Measurements from ENCODE around the gene AMIGO2. TPM values are rescaled to one million over a fixed set of nuclear protein-coding genes. Genes with fewer than 3 reads are reported as not detected.

AMIGO2 gene
- total RNA-seq, 1 experiment from 2014 or later: 19.3 TPM

DNA sequence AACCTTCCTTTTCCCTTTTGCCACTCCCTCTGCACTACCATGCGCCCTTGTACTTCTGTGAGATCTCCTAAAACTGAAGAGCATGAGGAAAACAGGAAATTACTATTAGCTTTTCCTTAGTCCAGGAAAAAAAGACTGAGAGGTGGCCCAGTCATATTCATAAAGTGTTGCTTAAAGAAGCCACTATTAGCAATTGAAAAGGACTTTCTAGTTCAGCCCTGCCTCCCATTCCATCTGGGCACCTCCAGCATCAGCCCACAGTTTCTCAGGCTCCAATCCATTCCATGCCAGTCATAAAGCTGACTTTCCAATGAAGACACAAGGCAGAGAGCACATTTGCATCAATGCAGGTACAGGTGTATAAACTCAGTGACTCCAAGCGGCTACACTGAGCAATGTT, 19.9 kb upstream of the AMIGO2 start:
- no peak overlapping the region for H3K4me2 ChIP-seq (ENCODE audit: low read length)
- TF ChIP-seq EZH2phosphoT487 (IDR thresholded peaks at IDR 0.05; ENCODE audit: borderline replicate concordance, low read length) (no peak), EZH2 (IDR thresholded peaks at IDR 0.05; ENCODE audit: low read length, unreplicated experiment) (no peak)
- TF ChIP-seq, protein P1, sequence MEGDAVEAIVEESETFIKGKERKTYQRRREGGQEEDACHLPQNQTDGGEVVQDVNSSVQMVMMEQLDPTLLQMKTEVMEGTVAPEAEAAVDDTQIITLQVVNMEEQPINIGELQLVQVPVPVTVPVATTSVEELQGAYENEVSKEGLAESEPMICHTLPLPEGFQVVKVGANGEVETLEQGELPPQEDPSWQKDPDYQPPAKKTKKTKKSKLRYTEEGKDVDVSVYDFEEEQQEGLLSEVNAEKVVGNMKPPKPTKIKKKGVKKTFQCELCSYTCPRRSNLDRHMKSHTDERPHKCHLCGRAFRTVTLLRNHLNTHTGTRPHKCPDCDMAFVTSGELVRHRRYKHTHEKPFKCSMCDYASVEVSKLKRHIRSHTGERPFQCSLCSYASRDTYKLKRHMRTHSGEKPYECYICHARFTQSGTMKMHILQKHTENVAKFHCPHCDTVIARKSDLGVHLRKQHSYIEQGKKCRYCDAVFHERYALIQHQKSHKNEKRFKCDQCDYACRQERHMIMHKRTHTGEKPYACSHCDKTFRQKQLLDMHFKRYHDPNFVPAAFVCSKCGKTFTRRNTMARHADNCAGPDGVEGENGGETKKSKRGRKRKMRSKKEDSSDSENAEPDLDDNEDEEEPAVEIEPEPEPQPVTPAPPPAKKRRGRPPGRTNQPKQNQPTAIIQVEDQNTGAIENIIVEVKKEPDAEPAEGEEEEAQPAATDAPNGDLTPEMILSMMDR (conservative IDR thresholded peaks at IDR 0.05; ENCODE audit: low read depth, low read length): no peak

DNA sequence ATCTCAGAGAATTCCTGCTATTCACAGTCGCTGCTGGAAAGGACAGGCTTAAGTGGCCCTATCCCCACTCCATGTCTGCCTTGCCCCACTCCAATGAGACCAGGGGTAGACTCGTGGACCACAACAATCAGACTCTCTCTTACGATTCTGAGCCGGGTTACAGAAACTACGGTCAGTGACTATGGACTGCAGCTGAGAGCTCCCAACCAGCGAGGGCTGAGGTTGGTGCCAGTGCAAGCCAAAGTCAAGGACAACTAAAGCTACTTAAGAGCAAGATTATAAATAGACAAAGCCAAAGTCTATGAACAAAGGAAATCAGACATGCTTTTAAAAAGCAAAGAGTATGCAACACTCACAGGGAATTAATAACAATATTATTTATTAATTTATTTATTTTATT, 18.3 kb upstream of the AMIGO2 start:
- Histone ChIP-seq H3K27ac (ENCODE audit: low read length) (0 out of 2 replicates have a peak overlapping the region, but pooled peaks have one; percentile 22), H3K4me1 (ENCODE audit: insufficient read depth, low read length) (peaks cover 58% of the 10 kb centered on the region), H2AFZ (ENCODE audit: low read length) (peak overlapping the region; percentile 17; the same call in 1 of the 2 replicates), H3K9me2 (replicated peaks; ENCODE audit: low read length) (no peaks in the 10 kb centered on the region; the same call in 1 of the 2 replicates), H3K9ac (ENCODE audit: low read length) (no peak overlapping the region), H3K79me2 (ENCODE audit: low read length) (no peaks in the 10 kb centered on the region), H3K9me3 (ENCODE audit: low read length) (no peaks in the 10 kb centered on the region), H3K36me3 (ENCODE audit: low read depth, low read length) (no peaks in the 10 kb centered on the region), H4K20me1 (ENCODE audit: low read length) (no peaks in the 10 kb centered on the region), H3K27me3 (ENCODE audit: low read length) (no peaks in the 10 kb centered on the region), H3F3A (ENCODE audit: low read length, unreplicated experiment) (peaks cover 5% of the 10 kb centered on the region), H3K4me2 (ENCODE audit: low read length) (peak overlapping the region; percentile 71; the same call in 1 of the 2 replicates), H3K4me3 (ENCODE audit: low read length) (no peak overlapping the region)
- BruUV-seq (replicated peaks): no TSS peak
- POLR2A ChIA-PET (ENCODE audit: unreplicated experiment): interaction anchor here (0.6 kb wide), 1 partner anchor 20 kb away, joined by 4 read pairs; no protein-coding TSS in a partner anchor
- CTCF ChIA-PET: no interaction called here
- TF ChIP-seq EZH2 (IDR thresholded peaks at IDR 0.05; ENCODE audit: low read length, unreplicated experiment): no peak
- no peak for TF ChIP-seq EZH2phosphoT487 (IDR thresholded peaks at IDR 0.05; ENCODE audit: borderline replicate concordance, low read length)
- TF ChIP-seq, protein P1 (conservative IDR thresholded peaks at IDR 0.05; ENCODE audit: low read depth, low read length): no peak
- intact Hi-C loops (cut with micrococcal nuclease): loop anchor here (5.0 kb wide), 2 partner anchors 119 to 209 kb away; no protein-coding TSS in a partner anchor
- DNase-seq (no peak), ATAC-seq (no peak)

More for the DNA sequence above, 19.9 kb upstream of the AMIGO2 start:
- Histone ChIP-seq H3K9me3 (ENCODE audit: low read length) (no peaks in the 10 kb centered on the region), H3K27me3 (ENCODE audit: low read length) (no peaks in the 10 kb centered on the region), H3K9me2 (replicated peaks; ENCODE audit: low read length) (no peaks in the 10 kb centered on the region; the same call in 1 of the 2 replicates), H3F3A (ENCODE audit: low read length, unreplicated experiment) (peaks cover 5% of the 10 kb centered on the region), H3K4me1 (ENCODE audit: insufficient read depth, low read length) (peaks cover 57% of the 10 kb centered on the region), H4K20me1 (ENCODE audit: low read length) (no peaks in the 10 kb centered on the region), H3K9ac (ENCODE audit: low read length) (no peak overlapping the region), H3K79me2 (ENCODE audit: low read length) (no peaks in the 10 kb centered on the region), H3K27ac (ENCODE audit: low read length) (no peak overlapping the region), H3K36me3 (ENCODE audit: low read depth, low read length) (no peaks in the 10 kb centered on the region), H2AFZ (ENCODE audit: low read length) (no peak overlapping the region), H3K4me3 (ENCODE audit: low read length) (no peak overlapping the region)
- intact Hi-C loops (cut with micrococcal nuclease): loop anchor here (5.0 kb wide), 2 partner anchors 118 to 208 kb away; no protein-coding TSS in a partner anchor
- ChIA-PET CTCF (no interaction called here), POLR2A (ENCODE audit: unreplicated experiment) (no interaction called here)
- no TSS peak for BruUV-seq (replicated peaks)
- DNase-seq (no peak), ATAC-seq (no peak)

DNA sequence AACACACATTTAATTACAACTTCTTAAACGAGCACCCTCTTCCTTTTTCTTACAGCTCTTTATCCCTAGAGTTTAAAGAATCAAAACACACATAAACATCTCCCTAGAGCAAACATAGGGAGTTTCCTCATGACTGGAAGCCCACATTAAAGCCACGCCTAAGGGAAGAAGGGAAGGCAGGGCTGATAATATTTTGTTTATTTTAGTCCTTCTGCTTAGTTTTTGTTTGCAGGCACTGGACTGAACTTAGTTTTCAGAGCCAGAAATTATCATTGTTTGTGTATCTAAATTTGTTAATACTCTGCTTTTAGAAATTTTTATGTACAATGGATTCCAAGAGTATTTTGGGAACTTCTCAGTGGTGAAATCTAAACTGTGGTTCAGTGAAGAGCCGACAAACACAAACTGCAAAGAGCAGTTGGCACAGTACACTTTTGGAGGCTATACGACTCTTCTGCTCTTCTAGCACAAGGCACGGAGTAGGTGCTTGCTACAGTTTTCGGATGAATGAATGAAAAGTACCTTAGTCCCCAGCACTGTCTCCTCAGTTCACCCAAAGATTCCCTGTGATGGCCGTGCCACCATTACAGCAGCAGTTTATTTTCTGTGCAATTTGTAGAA, 17.6 kb upstream of the AMIGO2 start:
- DNase-seq: peak; percentile 80
- Histone ChIP-seq H3K27me3 (ENCODE audit: low read length) (no peaks in the 10 kb centered on the region), H2AFZ (ENCODE audit: low read length) (peak overlapping the region; percentile 17; the same call in 1 of the 2 replicates), H3K4me3 (ENCODE audit: low read length) (peak overlapping the region; percentile 21; the same call in 1 of the 2 replicates), H3K27ac (ENCODE audit: low read length) (peak overlapping the region; percentile 22), H4K20me1 (ENCODE audit: low read length) (no peaks in the 10 kb centered on the region), H3F3A (ENCODE audit: low read length, unreplicated experiment) (peaks cover 5% of the 10 kb centered on the region), H3K4me2 (ENCODE audit: low read length) (peak overlapping the region; percentile 71), H3K9me3 (ENCODE audit: low read length) (no peaks in the 10 kb centered on the region), H3K36me3 (ENCODE audit: low read depth, low read length) (no peaks in the 10 kb centered on the region), H3K9ac (ENCODE audit: low read length) (no peak overlapping the region), H3K9me2 (replicated peaks; ENCODE audit: low read length) (no peaks in the 10 kb centered on the region; the same call in 1 of the 2 replicates), H3K79me2 (ENCODE audit: low read length) (no peaks in the 10 kb centered on the region), H3K4me1 (ENCODE audit: insufficient read depth, low read length) (peaks cover 55% of the 10 kb centered on the region)
- peak; percentile 68 for ATAC-seq
- ChIA-PET POLR2A (ENCODE audit: unreplicated experiment) (interaction anchor here (0.6 kb wide), 2 partner anchors 13 to 145 kb away, joined by 3 to 4 read pairs; no protein-coding TSS in a partner anchor), CTCF (no interaction called here)
- TF ChIP-seq EZH2phosphoT487 (IDR thresholded peaks at IDR 0.05; ENCODE audit: borderline replicate concordance, low read length) (no peak), EZH2 (IDR thresholded peaks at IDR 0.05; ENCODE audit: low read length, unreplicated experiment) (no peak)
- TF ChIP-seq, protein P1 (conservative IDR thresholded peaks at IDR 0.05; ENCODE audit: low read depth, low read length): no peak
- intact Hi-C loops (cut with micrococcal nuclease): loop anchor here (2.0 to 5.0 kb wide), 4 partner anchors 17 to 210 kb away; no protein-coding TSS in a partner anchor
- BruUV-seq (replicated peaks): no TSS peak

Data from PC-3 (cell line).